ENCODE data around the gene LIMK1.
"Not testable (repeated sequence)": the region's sequence is repeated elsewhere in the genome, so short reads cannot be mapped to it uniquely, and the experiment has no call there.

- not testable (repeated sequence) for TF ChIP-seq CTCF (IDR thresholded peaks at IDR 0.05; ENCODE audit: low read depth, low read length); POLR2A (IDR thresholded peaks at IDR 0.05; ENCODE audit: extremely low read depth, insufficient read length); MYC (IDR thresholded peaks at IDR 0.05; ENCODE audit: low read depth, low read length)
- TF ChIP-seq, protein P1, sequence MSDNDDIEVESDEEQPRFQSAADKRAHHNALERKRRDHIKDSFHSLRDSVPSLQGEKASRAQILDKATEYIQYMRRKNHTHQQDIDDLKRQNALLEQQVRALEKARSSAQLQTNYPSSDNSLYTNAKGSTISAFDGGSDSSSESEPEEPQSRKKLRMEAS (IDR thresholded peaks at IDR 0.05; ENCODE audit: low read depth, low read length) = not testable (repeated sequence)
Measured at GRCh38 chr7:74123892-74124291, 40.3 kb downstream of the LIMK1 start.

All from NB4 (cell line).